H9 (cell line): ENCODE data around the gene DCLK2. TPM values are rescaled to one million over a fixed set of nuclear protein-coding genes. Genes with fewer than 3 reads are reported as not detected.

Experiments used
- DNase-seq: peaks from one replicate; pipeline ENCODE4 v3.0.0-alpha.2; 2017
- H2AFZ ChIP-seq: one replicate; pipeline ENCODE4 v1.6.1; 2013; ENCODE audit warnings: mild to moderate bottlenecking, low read length, control low read depth, moderate library complexity
- H2AK5ac ChIP-seq: 2 replicates; pipeline ENCODE4 v1.6.1; 2013; ENCODE audit warnings: low read length, control low read depth, mixed read lengths; ENCODE audit not compliant: insufficient read length
- H2BK120ac ChIP-seq: one replicate; pipeline ENCODE4 v1.6.1; 2013; ENCODE audit warnings: low read depth, mild to moderate bottlenecking, low read length, control low read depth, inconsistent platforms; ENCODE audit not compliant: poor library complexity, severe bottlenecking
- H2BK12ac ChIP-seq: 2 replicates; pipeline ENCODE4 v1.6.1; 2013; ENCODE audit warnings: low read length, control low read depth, mixed read lengths, low read depth; ENCODE audit not compliant: insufficient read length
- H2BK15ac ChIP-seq: 2 replicates; pipeline ENCODE4 v1.6.1; 2013; ENCODE audit warnings: low read depth, low read length, control low read depth
- H2BK20ac ChIP-seq: one replicate; pipeline ENCODE4 v1.6.1; 2013; ENCODE audit warnings: low read depth, mild to moderate bottlenecking, low read length, control low read depth, inconsistent platforms; ENCODE audit not compliant: poor library complexity, severe bottlenecking
- H2BK5ac ChIP-seq: 2 replicates; pipeline ENCODE4 v1.6.1; 2013; ENCODE audit warnings: low read length, control low read depth, mixed read lengths; ENCODE audit not compliant: insufficient read length
- H3K14ac ChIP-seq: 2 replicates; pipeline ENCODE4 v1.6.1; 2013; ENCODE audit warnings: low read length, control low read depth; ENCODE audit not compliant: insufficient read depth
- H3K18ac ChIP-seq: 2 replicates; pipeline ENCODE4 v1.6.1; 2013; ENCODE audit warnings: low read depth, mild to moderate bottlenecking, mixed read lengths, low read length, control low read depth; ENCODE audit not compliant: insufficient read length
- H3K23ac ChIP-seq: 2 replicates; pipeline ENCODE4 v1.6.1; 2013; ENCODE audit warnings: low read length, control low read depth, mixed read lengths, low read depth; ENCODE audit not compliant: insufficient read length
- H3K23me2 ChIP-seq: 2 replicates; pipeline ENCODE4 v1.6.1; 2013; ENCODE audit warnings: low read depth, mild to moderate bottlenecking, mixed read lengths, low read length, control low read depth; ENCODE audit not compliant: insufficient read length, poor library complexity, severe bottlenecking
- H3K27ac ChIP-seq: 2 replicates; pipeline ENCODE4 v1.5.1; 2013; ENCODE audit warnings: low read length, control low read depth, mixed read lengths, low read depth; ENCODE audit not compliant: insufficient read length
- H3K27me3 ChIP-seq: 2 replicates; pipeline ENCODE4 v1.6.1; 2013; ENCODE audit warnings: low read length, control low read depth, inconsistent platforms; ENCODE audit not compliant: insufficient read depth
- H3K4ac ChIP-seq: 2 replicates; pipeline ENCODE4 v1.6.1; 2013; ENCODE audit warnings: low read depth, mild to moderate bottlenecking, control low read depth, inconsistent platforms, low read length, moderate library complexity
- H3K4me1 ChIP-seq: 2 replicates; pipeline ENCODE4 v1.6.1; 2013; ENCODE audit warnings: low read length, control low read depth, inconsistent platforms; ENCODE audit not compliant: insufficient read depth
- H3K4me2 ChIP-seq: 2 replicates; pipeline ENCODE4 v1.6.1; 2013; ENCODE audit warnings: low read length, control low read depth, mixed read lengths; ENCODE audit not compliant: insufficient read length, insufficient read depth
- H3K56ac ChIP-seq: 2 replicates; pipeline ENCODE4 v1.6.1; 2013; ENCODE audit warnings: low read depth, mild to moderate bottlenecking, mixed read lengths, low read length, control low read depth; ENCODE audit not compliant: insufficient read length
- H3K79me1 ChIP-seq: 2 replicates; pipeline ENCODE4 v1.6.1; 2013; ENCODE audit warnings: low read depth, mild to moderate bottlenecking, moderate library complexity, low read length, control low read depth, inconsistent platforms; ENCODE audit not compliant: insufficient read depth, poor library complexity, severe bottlenecking
- H3K79me2 ChIP-seq: 2 replicates; pipeline ENCODE4 v1.6.1; 2013; ENCODE audit warnings: low read length, control low read depth, inconsistent platforms; ENCODE audit not compliant: insufficient read depth
- H3K9ac ChIP-seq: 2 replicates; pipeline ENCODE4 v1.6.1; 2013; ENCODE audit warnings: low read length, control low read depth, mixed read lengths; ENCODE audit not compliant: insufficient read length; ENCODE audit errors: extremely low read depth
- H3K9me3 ChIP-seq: one replicate; pipeline ENCODE4 v1.6.1; 2013; ENCODE audit warnings: low read depth, low read length, inconsistent platforms; ENCODE audit not compliant: control insufficient read depth
- H3T11ph ChIP-seq: one replicate; pipeline ENCODE4 v1.6.1; 2013; ENCODE audit warnings: mild to moderate bottlenecking, low read length, control low read depth, inconsistent platforms
- H4K20me1 ChIP-seq: one replicate; pipeline ENCODE4 v1.6.1; 2013; ENCODE audit not compliant: control insufficient read depth, insufficient read length, insufficient read depth
- H4K5ac ChIP-seq: 2 replicates; pipeline ENCODE4 v1.6.1; 2013; ENCODE audit warnings: low read depth, mild to moderate bottlenecking, mixed read lengths, low read length, control low read depth; ENCODE audit not compliant: insufficient read length
- H4K8ac ChIP-seq: replicated peaks from 2 replicates; pipeline ENCODE4 v1.6.1; 2013; ENCODE audit warnings: low read length, control low read depth, mixed read lengths, low read depth; ENCODE audit not compliant: insufficient read length
- H4K91ac ChIP-seq: 2 replicates; pipeline ENCODE4 v1.6.1; 2013; ENCODE audit warnings: low read depth, mild to moderate bottlenecking, moderate library complexity, mixed read lengths, low read length, control low read depth; ENCODE audit not compliant: insufficient read length
- H3K27ac Mint-ChIP-seq, 3 experiments: 2 replicates in 2 of 3; 3 replicates in 1 of 3; pipeline ENCODE4 v1.8.0; 2020 to 2021; ENCODE audit warnings: mixed read lengths in 3 of 3, mild to moderate bottlenecking in 1 of 3, moderate library complexity in 1 of 3
- H3K27me3 Mint-ChIP-seq: 2 replicates; pipeline ENCODE4 v1.8.0; 2021; ENCODE audit warnings: low read depth, mild to moderate bottlenecking, moderate library complexity, mixed read lengths
- H3K36me3 Mint-ChIP-seq, 3 experiments: 2 replicates in 2 of 3; 3 replicates in 1 of 3; pipeline ENCODE4 v1.8.0; 2020 to 2021; ENCODE audit warnings: low read depth in 3 of 3, mixed read lengths in 3 of 3; ENCODE audit not compliant: insufficient read depth in 1 of 3
- H3K4me1 Mint-ChIP-seq, 2 experiments: 2 replicates each; pipeline ENCODE4 v1.8.0; 2020; ENCODE audit warnings: mixed read lengths in 2 of 2
- H3K4me3 Mint-ChIP-seq, 2 experiments: 2 replicates in 1 of 2; 3 replicates in 1 of 2; pipeline ENCODE4 v1.8.0; 2020 to 2021; ENCODE audit warnings: mild to moderate bottlenecking in 2 of 2, mixed read lengths in 2 of 2, moderate library complexity in 1 of 2
- H3K9me3 Mint-ChIP-seq, 2 experiments: 2 replicates in 1 of 2; 3 replicates in 1 of 2; pipeline ENCODE4 v1.8.0; 2020; ENCODE audit warnings: mild to moderate bottlenecking in 2 of 2, mixed read lengths in 2 of 2, moderate library complexity in 1 of 2
- CTCF ChIP-seq: fragments of 200-600 bp; sonication (generic); conservative IDR thresholded peaks from 3 replicates; pipeline ENCODE4 v1.8.0; 2021; ENCODE audit warnings: antibody characterized with exemption, mild to moderate bottlenecking
- WGBS: extraction: QIAGEN DNeasy Blood & Tissue Kit; methylation state at CpG from one replicate; pipeline ENCODE4 v1.1.7; 2013; ENCODE audit warnings: missing lambda C conversion rate, low lambda C conversion rate, mixed read lengths; ENCODE audit not compliant: insufficient read length; ENCODE audit errors: extremely low coverage; 5-methylcytosine and 5-hydroxymethylcytosine counted together
- total RNA-seq: library from RNA; stranded (reverse); gene quantifications from 2 replicates; pipeline ENCODE4 v1.2.1, GENCODE V29; 2021

The DCLK2 gene
- total RNA-seq, 1 experiment from 2014 or later = 0.33 TPM

- H2BK5ac ChIP-seq = no peak overlapping the region
- H3K9ac ChIP-seq = no peak overlapping the region
- H2BK120ac ChIP-seq = no peak overlapping the region
- no CpG with 5 or more reads among the region's 1 CpG for WGBS
- H3K14ac ChIP-seq = no peak overlapping the region
- no peak overlapping the region for H3K4me2 ChIP-seq
- Mint-ChIP-seq H3K27me3 (no peaks in the 10 kb centered on the region), H3K36me3 (no peaks in the 10 kb centered on the region), H3K4me3 (no peak overlapping the region), H3K27ac (no peak overlapping the region), H3K9me3 (no peaks in the 10 kb centered on the region), H3K4me1 (peaks cover 0 to 6% of the 10 kb centered on the region in 2 experiments; a peak in 3 of 4 replicates)
- H3K79me1 ChIP-seq = no peaks in the 10 kb centered on the region
- no peak for DNase-seq
- no peak overlapping the region for H3K56ac ChIP-seq
- no peak overlapping the region for H2BK15ac ChIP-seq
- no peak overlapping the region for H2BK20ac ChIP-seq
- H3K9me3 ChIP-seq = no peaks in the 10 kb centered on the region
- no peak overlapping the region for H4K5ac ChIP-seq
- H4K91ac ChIP-seq = no peak overlapping the region
- H4K8ac ChIP-seq = no peak overlapping the region
- H2AFZ ChIP-seq = no peak overlapping the region
- no peak overlapping the region for H3K23ac ChIP-seq
- TF ChIP-seq CTCF = no peak
- H3K18ac ChIP-seq = no peak overlapping the region
- H3K4ac ChIP-seq = no peak overlapping the region
- H3K27me3 ChIP-seq = no peaks in the 10 kb centered on the region
- no peak overlapping the region for H2BK12ac ChIP-seq
- H3K27ac ChIP-seq = no peak overlapping the region
- H3T11ph ChIP-seq = no peak overlapping the region
- H3K79me2 ChIP-seq = no peaks in the 10 kb centered on the region
- no peaks in the 10 kb centered on the region for H4K20me1 ChIP-seq
- no peaks in the 10 kb centered on the region for H3K23me2 ChIP-seq
- no peak overlapping the region for H2AK5ac ChIP-seq
- H3K4me1 ChIP-seq = no peaks in the 10 kb centered on the region
Measured at GRCh38 chr4:150306719-150307118, 228.5 kb downstream of the DCLK2 start.
